Gastrocnemius medialis (tissue), 4 donors: ENCODE measurements around the gene HNF1A.

Experiments used
- POLR2A ChIP-seq, 2 donors: fragments of 450-650 bp; IDR thresholded peaks; one replicate each; pipeline ENCODE4 v1.6.1; 2017; ENCODE audit warnings: antibody characterized with exemption in 2 of 2, mild to moderate bottlenecking in 2 of 2, moderate library complexity in 2 of 2
- TF ChIP-seq, protein P1 (sequence below), 5 experiments: fragments of 450-650 bp in 3 of 5; fragments of 200-600 bp in 2 of 5; sonication (generic) in 2 of 5; IDR thresholded peaks in 4 of 5; conservative IDR thresholded peaks in 1 of 5; 1 replicate in 4 of 5; 2 replicates in 1 of 5; pipeline ENCODE4 v1.5.1; 2016 to 2019; ENCODE audit warnings: antibody characterized with exemption in 5 of 5, mild to moderate bottlenecking in 3 of 5, moderate library complexity in 3 of 5

DNA sequence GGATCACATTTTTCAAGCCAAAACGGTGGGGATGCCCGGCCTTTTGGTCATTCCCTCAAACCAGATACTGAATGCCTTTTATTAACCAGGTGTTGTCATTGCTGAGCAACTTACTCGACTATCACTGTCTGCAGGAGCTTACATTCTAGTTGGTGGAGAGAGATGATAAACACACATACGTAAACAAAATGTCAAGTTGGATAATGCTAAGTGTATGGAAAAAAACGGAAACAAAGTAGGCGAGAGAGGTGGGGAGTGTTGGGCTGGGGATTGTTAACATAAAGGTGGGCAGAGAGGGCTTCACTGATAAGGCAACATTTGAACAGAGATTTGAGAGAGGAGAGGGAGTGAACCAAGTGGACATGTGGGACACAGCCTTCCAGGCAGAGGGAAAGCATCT, 33.5 kb downstream of the HNF1A start:
- TF ChIP-seq, protein P1, sequence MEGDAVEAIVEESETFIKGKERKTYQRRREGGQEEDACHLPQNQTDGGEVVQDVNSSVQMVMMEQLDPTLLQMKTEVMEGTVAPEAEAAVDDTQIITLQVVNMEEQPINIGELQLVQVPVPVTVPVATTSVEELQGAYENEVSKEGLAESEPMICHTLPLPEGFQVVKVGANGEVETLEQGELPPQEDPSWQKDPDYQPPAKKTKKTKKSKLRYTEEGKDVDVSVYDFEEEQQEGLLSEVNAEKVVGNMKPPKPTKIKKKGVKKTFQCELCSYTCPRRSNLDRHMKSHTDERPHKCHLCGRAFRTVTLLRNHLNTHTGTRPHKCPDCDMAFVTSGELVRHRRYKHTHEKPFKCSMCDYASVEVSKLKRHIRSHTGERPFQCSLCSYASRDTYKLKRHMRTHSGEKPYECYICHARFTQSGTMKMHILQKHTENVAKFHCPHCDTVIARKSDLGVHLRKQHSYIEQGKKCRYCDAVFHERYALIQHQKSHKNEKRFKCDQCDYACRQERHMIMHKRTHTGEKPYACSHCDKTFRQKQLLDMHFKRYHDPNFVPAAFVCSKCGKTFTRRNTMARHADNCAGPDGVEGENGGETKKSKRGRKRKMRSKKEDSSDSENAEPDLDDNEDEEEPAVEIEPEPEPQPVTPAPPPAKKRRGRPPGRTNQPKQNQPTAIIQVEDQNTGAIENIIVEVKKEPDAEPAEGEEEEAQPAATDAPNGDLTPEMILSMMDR (IDR thresholded peaks at IDR 0.05 in 4 of 5, conservative IDR thresholded peaks at IDR 0.05 in 1 of 5): no peak
- TF ChIP-seq POLR2A (IDR thresholded peaks at IDR 0.05): no peak
